Measurements from ENCODE around the gene ARHGEF12. TPM values are rescaled to one million over a fixed set of nuclear protein-coding genes. Genes with fewer than 3 reads are reported as not detected.
A peak's percentile ranks its signal among the peaks of the same experiment; 100 is the strongest.

ARHGEF12 gene
- total RNA-seq, 1 donor from 2014 or later, result 109 TPM

GRCh38 chr11:120516461-120517389 is 180.5 kb downstream of the ARHGEF12 start:
- peak; percentile 61 for DNase-seq (ENCODE audit: low spot score)

GRCh38 chr11:120517390-120517761 is 181.2 kb downstream of the ARHGEF12 start:
- peak; percentile 48 for DNase-seq (ENCODE audit: low spot score)

GRCh38 chr11:120517801-120518291 is 181.6 kb downstream of the ARHGEF12 start:
- peak; percentile 48 for DNase-seq (ENCODE audit: low spot score)

DNA sequence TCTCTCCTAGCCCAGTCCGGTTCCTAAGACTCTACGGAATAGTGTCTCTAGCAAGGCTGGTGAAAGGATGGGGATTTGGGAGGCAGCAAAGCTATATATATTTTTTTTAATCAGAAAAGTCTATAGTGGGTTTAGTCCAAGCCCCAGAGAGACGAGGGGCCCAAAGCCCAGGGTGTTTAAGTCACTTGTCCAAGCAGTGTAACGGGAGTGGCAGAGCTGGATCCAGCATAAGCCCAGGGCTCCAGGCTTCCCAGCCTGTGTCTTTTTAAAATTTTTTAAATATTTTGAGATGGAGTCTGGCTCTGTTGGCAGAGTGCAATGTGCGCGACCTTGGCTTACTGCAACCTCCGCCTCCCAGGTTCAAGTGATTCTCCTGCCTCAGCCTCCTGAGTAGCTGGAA is 182.1 kb downstream of the ARHGEF12 start:
- DNase-seq (ENCODE audit: low spot score), result no peak

DNA sequence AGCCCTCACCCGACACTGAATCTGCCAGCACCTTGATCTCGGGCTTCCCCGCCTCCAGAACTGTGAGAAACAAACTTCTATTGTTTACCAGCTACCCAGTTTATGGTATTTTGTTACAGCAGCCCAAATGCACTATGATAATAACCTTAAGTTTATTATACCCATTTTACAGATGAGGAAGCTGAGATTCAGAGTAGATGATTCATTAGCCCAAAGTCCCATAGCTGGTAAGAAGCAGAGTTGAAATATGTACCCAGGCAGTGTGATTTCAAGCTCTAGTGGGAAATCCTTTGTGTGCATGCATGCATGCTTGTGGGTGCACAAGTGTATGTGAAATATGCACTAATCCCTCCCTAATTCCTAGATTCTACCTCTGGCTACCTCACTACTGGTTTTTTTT is 183.3 kb downstream of the ARHGEF12 start:
- no peak for DNase-seq (ENCODE audit: low spot score)

GRCh38 chr11:120520091-120520822 is 184.0 kb downstream of the ARHGEF12 start:
- no peak for DNase-seq (ENCODE audit: low spot score)

- DNase-seq (ENCODE audit: low spot score), result no peak
These were observed 185.0 kb downstream of the ARHGEF12 start for GRCh38 chr11:120521176-120521575.

DNA sequence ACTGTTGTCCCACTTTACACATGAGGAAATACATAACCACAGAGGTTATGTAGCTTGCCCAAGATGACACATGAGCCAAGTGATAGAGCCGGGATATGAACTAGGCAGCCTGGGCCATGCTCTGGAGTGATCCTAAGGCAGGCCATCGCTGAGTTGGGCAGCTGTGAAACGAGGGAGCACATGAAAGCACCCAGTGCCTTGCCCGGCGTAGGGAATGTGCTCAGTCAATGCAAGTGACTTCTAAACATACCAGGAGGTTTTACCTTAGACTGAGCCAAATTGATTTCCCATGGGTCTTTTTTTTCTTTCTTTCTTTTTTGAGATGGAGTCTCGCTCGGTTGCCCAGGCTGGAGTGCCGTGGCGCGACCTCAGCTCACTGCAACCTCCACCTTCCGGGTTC is 185.8 kb downstream of the ARHGEF12 start:
- DNase-seq (ENCODE audit: low spot score), result no peak

GRCh38 chr11:120522736-120523135 is 186.5 kb downstream of the ARHGEF12 start:
- DNase-seq (ENCODE audit: low spot score), result no peak

DNA sequence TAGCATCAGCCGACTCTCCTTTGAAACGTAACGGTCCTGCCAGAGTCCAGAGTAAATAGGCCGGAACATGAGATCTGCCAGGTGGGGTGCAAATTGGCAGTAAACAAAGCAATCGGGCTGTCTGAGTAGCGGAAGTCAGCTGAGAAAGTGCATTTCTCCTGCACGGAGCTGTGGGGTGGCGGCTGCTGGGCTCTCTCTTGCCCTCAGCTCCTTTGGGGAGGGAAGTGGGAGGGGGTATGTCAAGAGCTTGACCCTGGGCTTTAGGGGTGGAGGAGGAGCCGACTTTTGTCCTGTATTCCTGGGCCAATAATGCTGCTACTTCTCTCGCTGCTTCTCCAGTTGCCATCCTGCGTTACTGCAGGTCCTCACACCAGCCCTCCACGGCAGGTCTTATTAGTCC is 187.0 kb downstream of the ARHGEF12 start:
- no peak for DNase-seq (ENCODE audit: low spot score)

GRCh38 chr11:120524536-120525085 is 188.4 kb downstream of the ARHGEF12 start:
- no peak for DNase-seq (ENCODE audit: low spot score)

DNA sequence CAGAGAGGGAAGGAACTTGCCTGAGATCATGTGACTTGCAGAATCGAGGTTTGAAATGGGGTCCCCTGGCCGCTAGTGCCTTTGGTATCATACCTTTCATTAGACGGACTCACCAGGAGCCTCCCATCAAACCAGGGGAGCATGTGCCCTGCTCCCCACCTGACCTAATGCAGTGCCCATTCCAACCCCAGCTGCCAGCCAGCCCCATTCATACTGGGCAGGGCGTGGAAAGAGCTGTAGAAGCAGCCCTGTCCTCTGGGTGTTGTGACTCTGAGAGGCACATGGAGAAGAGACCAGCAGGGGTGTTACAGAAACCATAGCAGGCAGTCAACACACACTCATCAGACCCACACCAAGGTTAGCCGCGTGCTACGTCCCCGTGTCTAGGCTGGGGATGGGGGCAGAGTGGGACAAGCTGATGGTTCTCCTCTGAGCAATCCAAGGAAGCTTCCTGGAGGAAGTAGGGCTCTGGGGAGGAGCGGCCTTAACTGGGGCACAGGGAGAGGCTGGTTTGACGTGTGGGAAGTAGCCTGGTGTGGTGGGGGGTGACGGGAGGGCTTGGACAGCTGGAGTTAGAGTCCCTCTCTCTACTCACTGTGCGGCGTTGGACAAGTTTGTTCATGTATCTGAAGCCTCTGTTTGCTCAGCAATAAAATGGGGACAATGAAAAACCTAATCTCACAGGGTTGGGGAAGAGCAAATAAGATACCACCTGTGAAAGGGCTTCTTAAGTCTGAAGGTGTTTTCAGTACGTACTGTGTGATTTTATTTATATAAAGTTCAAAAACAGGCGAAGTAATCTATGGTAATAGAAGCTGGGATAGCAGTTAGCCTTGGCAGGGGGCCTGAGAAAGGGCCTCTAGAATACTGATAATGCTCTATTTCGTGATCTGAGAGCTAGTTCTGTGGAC is 189.3 kb downstream of the ARHGEF12 start:
- peak; percentile 36 for DNase-seq (ENCODE audit: low spot score)

DNA sequence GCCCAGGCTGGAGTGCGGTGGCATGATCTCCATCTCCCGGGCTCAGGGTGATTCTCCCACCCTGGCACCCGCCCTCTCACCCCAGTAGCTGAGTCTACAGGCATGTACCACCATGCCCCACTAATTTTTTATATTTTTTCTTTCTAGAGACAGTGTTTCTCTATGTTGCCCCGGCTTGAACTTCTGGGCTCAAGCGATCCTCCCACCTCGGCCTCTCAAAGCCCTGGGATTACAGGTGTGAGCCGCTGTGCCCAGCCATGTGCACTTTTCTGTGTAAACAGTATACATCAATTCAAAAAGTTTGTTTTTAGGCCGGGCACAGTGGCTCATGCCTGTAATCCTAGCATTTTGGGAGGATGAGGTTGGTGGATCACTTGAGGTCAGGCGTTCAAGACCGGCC is 190.0 kb downstream of the ARHGEF12 start:
- no peak for DNase-seq (ENCODE audit: low spot score)

DNA sequence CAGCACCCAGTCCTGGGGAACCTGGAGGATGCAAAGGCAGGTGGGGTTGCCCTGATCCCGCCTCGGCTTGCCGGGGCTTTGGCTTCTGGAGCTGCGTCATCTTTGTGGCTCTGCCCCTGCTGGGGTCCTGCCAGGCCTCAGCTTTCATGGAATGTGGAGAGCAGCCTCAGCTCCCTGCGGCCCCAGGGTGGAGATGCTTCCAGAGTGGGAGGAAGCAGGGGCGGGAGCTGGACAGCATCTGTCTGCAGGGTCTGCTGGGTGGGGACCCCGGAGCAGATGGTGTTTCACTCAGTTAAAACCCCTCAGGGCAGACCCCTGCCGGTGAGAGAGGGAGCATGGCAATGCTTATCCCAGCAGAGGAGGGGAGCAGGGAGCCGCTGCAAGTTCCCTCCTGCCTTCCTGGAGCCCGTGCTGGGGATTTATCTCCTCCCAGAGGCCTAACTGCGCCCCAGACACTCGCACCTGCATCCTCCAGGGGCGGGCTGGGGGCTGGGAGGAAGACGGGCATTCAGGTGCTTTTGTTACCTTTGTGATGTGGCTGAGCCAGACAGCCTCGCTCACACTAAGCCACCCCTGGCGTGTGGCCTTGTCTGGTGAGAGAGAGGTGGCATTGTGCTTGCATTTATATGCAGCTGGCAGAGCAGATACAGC is 191.0 kb downstream of the ARHGEF12 start:
- DNase-seq (ENCODE audit: low spot score), result peak; percentile 88

- DNase-seq (ENCODE audit: low spot score), result no peak
These were observed 192.5 kb downstream of the ARHGEF12 start for GRCh38 chr11:120528749-120529148.

DNA sequence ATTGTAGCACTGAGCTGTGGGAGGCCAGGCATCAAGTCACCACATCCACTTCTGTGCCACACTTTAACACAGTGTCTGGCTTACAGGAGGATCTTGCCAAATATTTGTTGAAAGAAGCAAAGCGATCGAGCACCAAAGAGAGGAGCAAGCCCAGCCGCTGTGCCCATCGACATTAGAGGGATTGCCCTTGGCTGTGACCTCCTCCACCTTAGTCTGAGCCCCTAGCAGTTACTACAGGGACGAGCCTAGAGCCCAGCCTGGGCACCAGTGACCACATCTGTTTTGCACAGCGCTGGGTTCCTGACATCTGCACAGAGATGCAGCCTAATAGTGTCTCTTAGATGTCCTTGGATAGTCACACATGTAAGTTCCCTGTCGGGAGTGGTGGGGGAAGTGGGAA is 193.0 kb downstream of the ARHGEF12 start:
- DNase-seq (ENCODE audit: low spot score), result no peak

GRCh38 chr11:120529911-120530310 is 193.7 kb downstream of the ARHGEF12 start:
- no peak for DNase-seq (ENCODE audit: low spot score)

DNA sequence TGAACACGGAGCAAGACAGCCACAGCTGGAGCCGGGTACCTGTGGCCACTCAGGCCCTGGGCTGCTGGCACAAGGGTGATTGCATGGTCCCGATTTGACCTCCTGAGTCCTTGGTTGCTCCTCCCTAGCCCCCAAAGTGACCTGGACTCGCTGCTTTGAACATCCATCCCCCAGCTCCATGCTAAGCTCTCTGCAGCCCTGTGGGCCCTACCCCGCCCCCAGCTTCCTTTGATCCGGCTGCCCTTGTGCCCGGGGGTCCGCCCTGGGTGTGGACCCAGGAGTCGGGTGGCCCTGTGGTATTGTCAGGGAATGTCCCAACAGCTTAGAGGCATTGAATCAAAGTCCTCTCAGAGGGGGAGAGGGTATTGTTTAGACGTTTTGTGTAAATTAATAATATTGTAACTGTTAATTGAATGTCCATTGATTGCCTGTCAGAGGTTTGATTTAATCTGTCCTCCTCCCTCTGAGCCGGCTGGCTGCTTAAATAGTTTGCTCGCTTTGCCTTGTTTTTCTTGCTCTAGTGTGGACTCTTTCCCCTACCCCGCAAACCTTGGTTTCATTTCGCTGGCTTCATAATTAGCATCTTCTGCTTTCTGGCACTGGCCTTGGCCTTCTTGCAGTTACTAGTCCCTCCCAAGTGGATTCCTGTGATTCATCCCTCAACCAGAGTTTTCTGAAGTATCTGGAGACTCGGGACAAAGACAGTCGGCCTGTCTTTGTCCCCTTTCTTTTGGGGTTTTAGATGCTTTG is 196.0 kb downstream of the ARHGEF12 start:
- DNase-seq (ENCODE audit: low spot score), result no peak

DNA sequence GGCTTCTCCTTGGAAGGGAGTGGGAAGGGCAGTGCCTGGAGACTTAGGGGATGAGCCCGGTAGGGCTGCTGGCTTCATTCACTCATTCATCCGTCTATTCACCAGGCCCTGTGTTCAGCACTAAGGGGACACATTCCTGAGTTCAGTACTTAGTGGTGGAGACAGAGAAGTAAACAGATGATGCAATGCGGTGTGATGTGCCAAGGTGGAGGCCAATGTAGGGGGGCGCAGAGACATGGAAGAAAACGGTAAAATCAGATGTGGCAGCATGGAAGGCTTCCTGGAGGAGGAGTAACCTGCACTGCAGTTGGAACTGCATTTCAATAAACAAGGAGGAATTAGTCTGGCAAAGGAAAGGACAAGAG is 196.6 kb downstream of the ARHGEF12 start:
- no peak for DNase-seq (ENCODE audit: low spot score)
